HG03066 (cell line): ENCODE data around the gene SRGAP2.
"Not testable (repeated sequence)": the region's sequence is repeated elsewhere in the genome, so short reads cannot be mapped to it uniquely, and the experiment has no call there.

Source experiments
- ATAC-seq: cut with Tn5 transposase; IDR thresholded peaks from one replicate; pipeline ENCODE4 v1.9.1; 2021; ENCODE audit warnings: low read depth; ENCODE audit not compliant: unreplicated experiment

Gene SRGAP2

DNA sequence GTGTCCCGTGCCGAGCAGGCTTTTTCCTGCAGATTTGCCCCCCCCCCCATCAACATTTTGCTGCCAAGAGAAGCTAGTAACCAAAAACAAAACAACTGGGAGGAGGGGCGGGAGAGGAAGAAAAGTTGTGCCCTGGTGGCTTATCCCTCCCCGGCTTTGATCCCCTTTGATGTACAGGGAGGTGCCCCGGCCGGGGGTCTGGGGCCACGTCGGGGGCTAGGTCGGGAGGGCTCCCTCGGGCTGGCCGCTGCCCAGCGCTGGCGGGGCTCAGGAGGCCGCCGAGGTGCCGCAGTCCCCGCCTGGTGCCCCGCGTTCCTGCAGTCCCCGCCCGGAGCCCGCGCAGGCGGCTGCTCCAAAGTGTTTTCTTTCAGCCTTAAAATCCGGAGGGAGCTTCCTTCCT lies 1.5 kb downstream of the SRGAP2 start:
- ATAC-seq = not testable (repeated sequence)

DNA sequence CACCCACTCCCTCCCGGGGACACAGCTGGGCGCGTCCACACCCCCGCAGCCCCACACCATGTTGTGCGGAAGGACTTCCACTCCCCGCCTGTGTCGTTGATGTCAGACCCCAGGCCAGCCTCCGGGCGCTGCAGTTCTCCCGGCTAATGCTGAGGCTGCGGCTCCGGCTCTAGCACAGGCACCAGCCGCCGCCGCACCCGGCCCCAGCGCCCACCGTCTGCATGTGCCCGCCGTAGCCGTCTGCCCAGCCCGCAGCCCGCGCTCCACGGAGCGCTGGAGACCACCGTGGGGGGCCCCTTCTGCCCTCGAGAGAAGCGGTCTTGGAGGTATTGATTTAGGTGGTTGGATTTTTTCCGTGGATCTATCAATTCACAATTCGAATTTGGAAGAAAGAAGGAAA lies 2.2 kb downstream of the SRGAP2 start:
- ATAC-seq = not testable (repeated sequence)

DNA sequence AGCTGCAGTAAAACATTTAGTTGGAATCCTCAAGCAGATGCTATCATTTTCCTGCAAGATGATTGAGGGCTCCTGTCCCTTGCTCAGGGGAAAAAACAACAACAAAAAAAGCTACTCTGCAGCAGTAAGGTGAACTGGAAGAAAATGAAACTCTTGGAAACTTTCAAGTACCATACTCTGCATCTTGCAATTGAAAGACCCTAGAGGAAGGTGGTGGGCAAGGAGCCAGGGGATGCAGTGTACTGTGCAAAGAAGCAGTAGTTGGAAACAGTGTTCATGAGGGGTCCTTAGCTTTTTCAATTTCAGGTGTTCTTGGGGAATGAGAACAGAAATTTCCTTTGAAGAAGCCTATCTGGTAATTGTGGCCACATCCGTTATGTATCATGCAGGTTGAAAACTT lies 7.5 kb downstream of the SRGAP2 start:
- not testable (repeated sequence) for ATAC-seq

DNA sequence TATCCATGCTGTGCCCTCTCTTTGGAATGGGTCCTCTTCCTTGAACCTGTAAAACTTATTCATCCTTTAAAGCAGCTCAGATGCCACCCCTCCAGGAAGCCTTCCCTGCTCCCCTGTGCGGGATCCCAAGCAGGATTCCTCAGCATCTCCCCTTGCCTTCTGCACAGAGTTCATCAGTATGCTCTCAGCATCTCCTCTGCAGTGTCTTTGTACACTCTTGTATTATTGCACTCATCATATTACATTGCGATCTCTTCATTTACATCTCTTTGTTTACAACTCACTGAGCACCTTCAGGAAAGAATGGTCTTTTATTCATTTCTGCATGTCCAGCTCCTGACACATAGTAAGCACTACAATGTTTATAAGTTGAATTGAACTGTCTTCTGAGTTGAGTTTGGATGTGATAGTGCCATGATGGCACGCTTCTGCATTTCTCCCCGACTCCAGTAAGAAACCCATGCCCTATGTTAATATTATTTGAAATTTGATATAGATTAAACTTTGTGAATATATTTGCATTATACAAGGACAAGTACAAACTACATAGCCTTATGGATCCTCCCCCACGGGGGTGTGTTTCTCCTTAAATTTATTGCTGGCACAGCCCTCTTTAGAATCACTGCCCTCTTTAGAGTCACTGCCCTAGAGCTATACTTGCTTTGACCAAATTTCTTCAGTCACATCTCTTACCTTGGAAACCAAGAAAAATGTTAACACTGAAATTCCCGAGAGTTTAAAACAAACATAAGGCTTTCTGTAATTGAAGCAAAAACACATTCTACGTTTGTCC lies 12.5 kb downstream of the SRGAP2 start:
- ATAC-seq = not testable (repeated sequence)

DNA sequence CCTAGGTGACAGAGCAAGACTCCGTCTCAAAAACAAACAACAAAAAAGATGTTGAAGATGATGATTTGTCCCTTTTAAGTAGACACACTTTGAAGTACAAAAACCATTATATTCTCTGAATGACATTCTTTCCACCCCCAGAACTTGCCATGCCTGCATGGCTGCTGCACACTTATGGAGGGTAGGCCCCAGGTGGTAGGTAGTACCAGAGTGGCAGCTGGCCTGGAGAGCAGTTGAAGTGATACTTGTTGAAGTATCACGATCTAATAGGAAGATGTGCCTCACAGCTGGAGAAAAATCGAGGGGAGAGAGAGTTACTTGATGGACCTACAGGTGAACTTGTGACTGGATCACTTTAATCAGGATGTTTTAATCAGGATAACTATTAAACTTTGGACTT lies 14.9 kb downstream of the SRGAP2 start:
- not testable (repeated sequence) for ATAC-seq

DNA sequence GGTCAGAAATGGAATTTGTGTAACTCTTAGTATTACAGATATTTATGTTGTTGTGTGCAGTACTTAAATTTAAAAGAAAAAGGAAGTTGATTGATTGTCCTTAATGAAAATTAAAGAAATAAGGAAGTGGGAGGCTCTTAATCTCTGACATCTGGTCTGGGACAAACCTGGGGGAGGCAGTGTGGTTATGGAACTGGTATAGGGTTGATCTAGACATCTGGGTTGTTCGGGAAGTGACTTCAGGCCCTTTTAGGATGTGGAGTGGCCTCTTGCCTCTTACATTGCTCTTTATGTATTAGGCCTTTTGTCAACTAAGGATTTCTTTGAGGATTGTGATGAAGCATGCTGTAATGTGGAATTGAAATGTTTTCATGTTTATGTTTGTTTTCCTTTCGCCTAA lies 15.4 kb downstream of the SRGAP2 start:
- not testable (repeated sequence) for ATAC-seq

DNA sequence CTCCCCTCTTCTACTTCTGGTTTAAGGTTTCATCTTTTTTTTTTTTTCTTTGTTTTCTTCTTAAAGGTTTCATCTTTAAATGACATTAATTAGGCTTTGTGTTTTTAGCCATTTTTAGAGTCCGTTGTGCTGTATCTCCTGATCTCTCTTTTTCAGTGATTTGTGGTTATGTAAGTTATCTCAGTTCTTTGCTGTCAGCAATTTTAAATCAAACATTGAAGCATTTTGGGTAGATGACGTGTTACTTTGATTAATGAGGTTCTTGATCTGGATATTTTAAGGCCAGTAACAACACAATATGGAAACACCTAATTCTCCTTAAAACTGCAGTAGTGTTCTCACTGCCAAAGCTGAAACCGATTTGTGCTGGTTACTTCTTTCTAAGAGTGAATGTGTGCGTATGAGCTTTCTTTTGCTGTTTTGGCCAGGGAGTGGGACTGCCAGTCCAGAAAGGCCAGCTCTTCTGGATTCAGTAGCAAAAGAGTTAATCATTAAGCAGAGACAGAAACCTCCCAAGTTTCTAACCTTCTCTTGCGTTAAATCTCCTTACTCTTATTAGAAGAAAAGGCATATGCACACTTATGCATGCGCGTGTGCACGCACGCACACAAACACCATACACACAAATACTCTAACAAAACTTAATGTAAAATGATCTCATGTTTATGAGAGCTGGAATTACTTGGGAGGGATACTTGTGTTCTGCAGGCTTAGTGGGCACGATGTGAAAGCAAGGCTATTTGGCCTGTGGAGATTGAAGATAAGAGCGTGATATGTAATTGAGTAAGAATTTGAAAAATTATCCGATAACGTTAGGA lies 16.4 kb downstream of the SRGAP2 start:
- ATAC-seq = not testable (repeated sequence)

DNA sequence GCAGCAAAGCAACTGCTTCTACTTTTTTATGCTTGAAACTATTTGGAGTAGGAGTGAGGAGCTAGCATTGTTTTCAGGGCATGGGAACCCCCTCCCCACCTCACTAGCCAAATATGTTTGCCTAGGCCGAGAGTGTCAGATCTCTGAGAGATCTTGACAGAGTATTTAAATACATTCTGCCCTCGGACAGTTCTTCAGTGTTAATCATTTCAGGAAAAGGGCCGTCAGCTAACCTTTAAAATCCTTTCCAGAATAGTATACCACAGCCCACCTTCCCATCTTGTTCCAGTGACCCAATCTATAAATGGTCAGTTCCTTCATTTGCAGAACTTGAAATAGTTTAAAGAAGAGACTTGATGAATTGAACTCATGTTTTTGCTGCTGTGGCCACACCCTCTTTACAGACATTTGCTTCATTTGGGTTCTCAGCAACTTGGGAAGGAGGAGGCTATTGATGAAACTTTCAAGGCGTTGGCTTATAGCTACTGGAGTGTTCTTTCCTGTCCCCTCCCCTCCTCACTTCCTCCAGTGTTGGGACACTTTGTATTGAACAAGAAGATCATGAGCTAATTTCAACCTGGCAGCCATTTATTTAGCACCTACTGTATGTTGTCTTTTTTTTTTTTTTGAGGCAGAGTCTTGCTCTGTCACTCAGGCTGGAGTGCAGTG lies 17.1 kb downstream of the SRGAP2 start:
- not testable (repeated sequence) for ATAC-seq

DNA sequence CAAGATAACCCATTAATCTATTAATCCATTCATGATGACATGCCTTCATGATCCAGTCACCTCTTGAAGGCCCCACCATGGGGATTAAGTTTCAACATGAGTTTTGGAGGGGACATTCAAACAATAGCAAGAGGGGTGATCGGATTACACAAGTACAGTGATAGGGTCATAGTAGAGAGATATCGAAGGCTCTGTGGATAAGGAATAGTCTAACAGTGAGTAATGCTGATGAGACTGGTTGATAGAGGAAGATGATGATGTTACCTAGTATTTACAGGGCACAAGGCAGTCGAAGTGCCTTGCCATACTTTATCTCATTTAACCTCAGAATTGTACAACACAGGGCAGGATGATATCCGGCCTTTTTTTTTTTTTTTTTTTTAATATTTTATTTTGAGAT lies 18.2 kb downstream of the SRGAP2 start:
- not testable (repeated sequence) for ATAC-seq

DNA sequence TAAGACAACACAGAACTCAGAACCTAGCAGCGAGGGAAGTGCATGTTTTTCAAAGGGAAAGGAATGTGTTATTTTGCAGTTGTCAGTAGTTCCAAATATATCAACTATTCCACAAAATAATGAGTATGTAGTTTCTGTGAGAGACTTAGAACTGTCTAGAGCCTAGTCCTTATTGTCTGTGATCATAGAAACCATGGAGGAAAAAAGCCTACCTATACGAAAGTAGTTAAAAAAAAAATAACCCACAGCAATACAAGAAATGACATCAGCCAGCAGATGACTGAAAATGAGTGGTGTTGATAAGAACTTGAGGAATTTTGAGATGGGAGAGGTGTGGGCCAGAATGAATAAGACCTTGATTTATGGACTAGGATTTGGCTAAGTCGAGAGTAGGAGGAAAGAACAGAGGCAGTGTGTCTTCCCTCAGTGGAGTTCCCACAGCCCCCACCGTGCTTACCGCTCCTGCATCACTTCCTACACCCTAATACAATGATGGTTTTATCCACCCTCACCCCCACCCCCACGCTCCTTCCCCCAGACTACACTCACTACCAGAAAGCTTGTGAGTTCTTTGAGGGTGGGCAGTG lies 20.9 kb downstream of the SRGAP2 start:
- not testable (repeated sequence) for ATAC-seq

DNA sequence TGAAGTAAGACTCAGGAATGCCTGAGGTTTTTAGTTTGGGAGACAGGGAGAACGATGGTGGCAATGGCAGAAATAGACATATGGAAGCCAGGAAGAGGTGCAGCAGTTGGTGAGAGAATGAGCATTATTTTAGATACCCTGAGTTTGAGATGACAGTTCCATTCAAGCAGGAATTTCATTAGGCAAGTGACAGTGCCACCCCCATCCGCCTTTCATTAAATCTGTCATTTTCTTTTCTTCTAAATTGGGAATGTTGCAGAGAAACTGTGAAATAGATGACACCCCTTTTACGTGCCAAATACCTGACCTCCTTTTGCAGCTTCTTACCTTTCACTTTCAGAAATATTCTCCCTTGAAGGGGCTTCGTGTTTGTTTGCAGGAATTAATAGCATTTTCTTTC lies 22.0 kb downstream of the SRGAP2 start:
- not testable (repeated sequence) for ATAC-seq

DNA sequence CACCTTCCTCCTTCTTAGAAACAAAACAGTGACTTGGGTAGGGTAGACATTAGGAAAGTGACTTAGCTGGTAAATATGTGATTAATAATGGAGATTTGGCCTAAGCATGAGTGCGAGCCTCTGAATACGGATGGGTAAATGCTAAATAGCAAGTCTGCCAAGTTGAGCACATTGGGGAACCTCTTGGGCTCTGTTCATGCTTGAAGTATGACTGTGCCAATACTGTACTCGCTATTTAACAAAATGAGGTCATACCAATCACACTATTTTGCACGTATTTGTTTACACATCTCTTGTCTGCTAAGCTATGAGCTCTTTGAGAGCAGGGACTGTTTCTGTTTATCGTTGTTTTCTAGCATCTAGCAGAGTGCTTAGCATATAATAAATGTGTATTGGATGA lies 23.5 kb downstream of the SRGAP2 start:
- not testable (repeated sequence) for ATAC-seq

DNA sequence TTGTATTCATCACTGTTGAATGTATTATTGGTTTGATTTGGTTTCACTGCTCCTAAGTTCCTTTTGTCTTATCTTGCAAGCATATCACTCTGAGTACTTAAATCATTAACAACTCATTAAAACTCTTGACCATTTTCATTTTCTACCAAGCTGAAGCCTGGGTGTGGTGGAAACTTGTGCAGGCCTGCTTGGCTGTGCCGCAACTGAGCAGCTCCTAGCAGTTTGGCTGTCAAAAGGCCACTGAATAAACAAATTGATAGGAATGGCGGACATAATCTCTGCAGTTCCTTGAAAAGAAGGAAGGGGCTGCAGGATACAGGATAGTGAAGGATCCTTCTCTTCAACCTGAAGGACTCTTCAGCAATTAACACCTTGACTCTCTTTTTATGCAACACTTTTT lies 25.9 kb downstream of the SRGAP2 start:
- not testable (repeated sequence) for ATAC-seq

DNA sequence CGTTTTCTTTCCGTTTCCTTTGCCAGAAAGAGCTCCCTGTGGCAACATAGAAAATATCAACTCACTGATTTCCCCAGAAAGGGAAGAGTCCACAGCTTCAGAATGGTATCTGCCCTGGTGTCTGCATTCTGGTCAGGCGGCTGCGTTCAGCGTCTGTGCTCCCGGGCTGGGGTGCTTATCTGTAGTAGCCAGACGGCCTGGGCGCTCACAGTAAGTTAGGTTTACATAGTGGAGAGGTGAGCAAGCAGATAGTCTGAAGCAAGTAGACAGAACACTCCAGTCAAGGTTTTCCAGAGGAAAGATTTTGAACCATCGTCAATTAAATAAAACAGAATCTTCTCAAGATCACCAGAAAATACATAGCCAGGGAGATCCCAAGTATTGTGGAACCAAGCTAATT lies 28.6 kb downstream of the SRGAP2 start:
- not testable (repeated sequence) for ATAC-seq

DNA sequence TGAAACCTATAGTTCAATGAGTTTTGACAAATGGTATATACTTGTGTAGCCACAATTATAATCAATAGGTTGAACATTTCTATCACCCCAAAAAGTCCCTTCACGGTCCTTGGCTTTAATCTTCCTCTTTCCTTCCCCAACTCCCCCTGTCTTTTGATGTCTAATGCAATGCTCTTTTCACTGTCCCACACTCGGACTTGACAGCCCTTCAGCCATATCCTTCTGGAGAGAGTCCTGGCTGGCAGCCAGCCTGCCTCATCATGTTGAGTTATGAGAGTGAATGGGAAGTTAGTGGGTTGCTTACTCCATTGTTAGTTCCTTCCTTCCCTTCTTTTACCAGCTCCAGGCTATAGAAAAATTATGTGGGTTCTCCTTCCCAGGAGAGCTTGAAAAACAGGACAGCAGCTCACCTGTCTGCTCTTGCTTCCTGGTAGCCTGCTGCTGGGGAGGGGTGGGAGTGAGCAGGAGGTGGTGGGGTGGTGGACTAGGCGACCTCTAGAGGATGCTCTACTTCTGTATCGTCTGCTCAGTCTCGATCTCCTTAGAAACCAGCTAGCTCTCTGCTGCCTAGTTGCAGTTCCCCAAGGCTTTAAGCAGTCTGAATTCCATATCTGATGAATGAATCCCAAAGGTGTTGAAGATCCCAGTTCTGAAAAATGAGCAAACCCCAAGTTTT lies 29.8 kb downstream of the SRGAP2 start:
- ATAC-seq = peak; percentile 58

DNA sequence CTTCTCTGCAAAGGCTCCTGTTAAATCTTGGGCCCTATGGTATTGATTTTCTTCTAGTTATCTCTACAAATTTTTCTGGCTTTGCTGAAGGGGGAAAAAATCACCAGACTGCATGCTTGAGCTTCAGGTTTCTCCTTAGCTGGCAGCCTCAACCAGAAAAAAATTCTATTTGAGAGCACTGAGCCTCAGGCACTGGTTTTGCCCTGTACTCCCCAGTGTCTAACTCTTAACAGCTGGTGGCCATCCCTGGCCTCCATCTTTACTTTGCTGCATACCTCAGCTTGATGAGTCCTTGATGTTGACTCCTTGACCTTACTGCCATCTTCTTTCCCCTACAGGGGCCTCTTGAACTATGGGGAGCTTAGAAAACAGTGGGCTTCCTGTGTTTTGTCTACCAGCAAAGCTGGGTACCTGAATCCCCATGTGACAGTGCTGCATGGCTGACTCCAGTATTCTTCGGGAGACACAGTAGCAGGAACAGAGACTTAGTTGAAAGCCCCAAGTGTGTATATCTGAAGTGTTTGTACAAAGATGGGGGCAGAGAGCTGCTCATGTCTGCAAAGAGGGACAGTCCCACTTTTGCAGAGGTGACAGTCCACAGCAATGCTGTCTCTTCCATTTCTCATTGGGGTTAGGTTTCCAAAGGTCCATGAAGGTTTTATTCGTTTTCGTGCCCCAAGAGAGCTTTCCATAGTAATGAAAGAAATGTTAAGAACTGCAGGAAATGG lies 31.0 kb downstream of the SRGAP2 start:
- not testable (repeated sequence) for ATAC-seq

DNA sequence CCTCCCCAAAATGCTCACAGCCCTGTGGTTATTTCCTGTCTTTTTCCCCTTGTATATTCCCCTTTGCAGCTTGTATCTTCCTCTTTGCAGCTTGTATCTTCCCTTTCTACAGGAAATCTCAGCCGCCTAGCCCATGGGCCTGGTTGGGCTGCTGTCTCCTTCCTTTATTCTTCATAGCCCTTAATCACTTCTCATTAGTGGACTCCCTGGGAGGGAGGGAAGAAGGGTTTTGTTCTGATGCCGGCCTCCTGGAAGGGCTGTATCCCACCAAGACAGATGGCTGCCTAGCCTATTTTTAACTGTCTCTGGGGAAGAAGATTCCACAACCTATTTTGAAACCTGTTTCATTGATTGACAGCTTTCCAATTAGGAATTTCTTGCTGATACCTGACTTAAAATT lies 31.8 kb downstream of the SRGAP2 start:
- not testable (repeated sequence) for ATAC-seq

DNA sequence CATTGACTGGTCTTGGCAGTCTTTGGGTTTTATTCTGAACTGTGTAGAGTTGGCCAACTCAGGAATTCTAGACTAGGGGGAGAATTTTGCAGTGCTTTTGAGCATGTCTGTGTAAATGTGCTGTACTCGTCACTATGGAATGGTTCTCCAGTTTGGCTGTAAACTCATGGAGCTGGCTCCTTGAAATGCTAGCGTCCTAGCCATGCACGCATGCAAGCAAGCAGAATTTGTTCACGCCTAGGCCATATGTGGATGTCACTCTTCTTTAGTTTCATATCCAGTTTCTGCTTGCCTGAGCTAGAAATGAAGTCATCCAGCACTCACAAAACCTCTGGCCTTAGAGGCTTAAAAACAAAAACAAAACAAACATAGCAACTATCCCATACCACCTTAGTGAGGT lies 36.9 kb downstream of the SRGAP2 start:
- peak; percentile 50 for ATAC-seq

DNA sequence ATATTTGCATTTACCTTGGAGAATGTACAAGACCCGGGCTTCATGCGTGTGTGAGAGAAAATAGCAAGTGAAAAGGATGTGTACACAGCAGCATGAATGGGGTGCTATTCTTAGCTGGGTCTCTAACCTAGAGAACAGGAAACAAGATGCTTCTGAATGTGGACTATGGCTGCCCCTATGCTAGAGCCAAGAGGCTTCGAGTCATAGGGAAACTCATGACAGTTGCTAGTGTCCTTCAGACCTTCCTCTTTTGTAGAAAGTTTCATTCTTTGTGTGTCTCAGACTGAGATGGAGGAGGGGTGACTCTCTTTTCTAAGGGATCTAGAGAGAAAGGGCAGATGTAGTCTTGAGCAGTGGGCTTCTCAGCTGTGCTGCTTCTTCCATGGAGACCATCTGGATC lies 40.0 kb downstream of the SRGAP2 start:
- peak; percentile 99 for ATAC-seq

DNA sequence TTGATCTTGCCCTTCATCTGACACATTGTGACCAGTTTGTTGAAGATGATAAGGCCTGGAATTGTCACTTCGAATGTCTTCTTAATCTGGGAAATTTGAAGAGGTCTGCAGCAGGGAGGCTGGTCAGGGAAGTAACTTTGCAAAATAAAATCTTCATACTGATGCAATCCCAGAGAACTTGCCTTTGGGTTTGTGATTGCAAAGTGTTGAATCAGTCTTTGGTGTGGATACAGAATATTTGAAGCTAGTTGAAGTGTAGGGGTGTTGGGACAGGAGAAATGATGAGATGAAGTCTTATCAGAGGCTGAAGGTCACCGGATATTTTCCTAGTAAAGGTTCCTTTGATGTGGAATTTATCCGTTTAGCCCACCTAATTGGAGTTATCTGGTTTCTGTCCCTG lies 42.1 kb downstream of the SRGAP2 start:
- ATAC-seq = not testable (repeated sequence)
